Transverse colon (tissue), 4 donors: ENCODE data around the gene SPATA2. TPM values are rescaled to one million over a fixed set of nuclear protein-coding genes. Genes with fewer than 3 reads are reported as not detected.

ENCODE experiments used
- DNase-seq: peaks from one replicate; pipeline ENCODE4 v3.0.0-alpha.2; 2019
- H3K27ac ChIP-seq, 4 donors: fragments of 200-600 bp; sonication (generic); 2 replicates each; pipeline ENCODE4 v1.5.1; 2016 to 2018; ENCODE audit warnings: inconsistent platforms in 4 of 4
- H3K27me3 ChIP-seq: fragments of 200-600 bp; sonication (generic); 2 replicates; pipeline ENCODE4 v1.5.1; 2017; ENCODE audit warnings: inconsistent platforms
- H3K36me3 ChIP-seq, 4 donors: fragments of 200-600 bp; sonication (generic); 2 replicates each; pipeline ENCODE4 v1.5.1; 2017 to 2019; ENCODE audit warnings: inconsistent platforms in 4 of 4
- H3K4me1 ChIP-seq, 4 donors: fragments of 200-600 bp; sonication (generic); 2 replicates each; pipeline ENCODE4 v1.5.1; 2017 to 2020; ENCODE audit warnings: inconsistent platforms in 4 of 4
- H3K4me3 ChIP-seq, 4 donors: fragments of 200-600 bp; sonication (generic); 1 replicate in 1 of 4; 2 replicates in 3 of 4; pipeline versions ENCODE4 v1.5.1 to v1.6.1; 2017 to 2019; ENCODE audit warnings: inconsistent platforms in 4 of 4
- H3K9me3 ChIP-seq, 2 donors: fragments of 200-600 bp; sonication (generic); 2 replicates each; pipeline ENCODE4 v1.5.1; 2017 to 2019; ENCODE audit warnings: inconsistent platforms in 2 of 2
- CTCF ChIP-seq, 5 experiments: fragments of 200-600 bp in 3 of 5; fragments of 450-650 bp in 2 of 5; sonication (generic) in 3 of 5; IDR thresholded peaks; 1 replicate in 2 of 5; 2 replicates in 3 of 5; pipeline ENCODE4 v1.5.1; 2016 to 2017; ENCODE audit warnings: antibody characterized with exemption in 5 of 5, inconsistent platforms in 3 of 5, mild to moderate bottlenecking in 2 of 5, moderate library complexity in 1 of 5
- EP300 ChIP-seq: sonication (generic); formaldehyde crosslinking; IDR thresholded peaks from one replicate; pipeline ENCODE4 v1.6.1; 2017; ENCODE audit warnings: antibody characterized with exemption, low read depth
- POLR2A ChIP-seq: fragments of 450-650 bp; IDR thresholded peaks from one replicate; pipeline ENCODE4 v1.6.1; 2016; ENCODE audit warnings: antibody characterized with exemption, mild to moderate bottlenecking, moderate library complexity
- POLR2AphosphoS5 ChIP-seq, 3 donors: sonication (generic); formaldehyde crosslinking; IDR thresholded peaks; one replicate each; pipeline ENCODE4 v1.6.1; 2016; ENCODE audit warnings: antibody characterized with exemption in 3 of 3
- WGBS, 2 donors: methylation state at CpG; one replicate each; pipeline ENCODE4 v1.1.5; 2018; ENCODE audit warnings: low coverage in 1 of 2; 5-methylcytosine and 5-hydroxymethylcytosine counted together
- in situ Hi-C, 4 donors: fragments of 200-750 bp; cut with MboI; loops; one replicate each; pipeline versions ENCODE4 v1.15.0 to v1.15.1; 2017; ENCODE audit warnings: low sequenced_read_pairs in 3 of 4, low pct_ligation_motif_present in 1 of 4, low pct_unique_long_range_greater_than_20kb in 1 of 4
- intact Hi-C: fragments of 100-400 bp; cut with DNase I; formaldehyde crosslinking; loops from one replicate; pipeline ENCODE4 v1.15.1; 2023; ENCODE audit warnings: low total_unique reads
- total RNA-seq, 4 donors: library from RNA; depleted of rRNA; stranded (reverse); fragments of >200 nt; gene quantifications; one replicate each; pipeline ENCODE4 v1.1.0, GENCODE V29; 2016

Gene SPATA2
- total RNA-seq, 4 donors from 2014 or later = 4.0 to 40.0 (median 17.2) TPM

- Histone ChIP-seq H3K27ac (no peak overlapping the region), H3K27me3 (no peaks in the 10 kb centered on the region), H3K4me3 (no peak overlapping the region), H3K4me1 (no peaks in the 10 kb centered on the region), H3K36me3 (peaks cover 0 to 28% (median 7%) of the 10 kb centered on the region in 4 donors), H3K9me3 (no peaks in the 10 kb centered on the region)
- TF ChIP-seq CTCF (IDR thresholded peaks at IDR 0.05) = no peak
- TF ChIP-seq POLR2A = no peak
- TF ChIP-seq POLR2AphosphoS5 (IDR thresholded peaks at IDR 0.05) = no peak
- TF ChIP-seq EP300 = no peak
- intact Hi-C loops = no loop called here
- no peak for DNase-seq
- in situ Hi-C loops = loop anchor here in 2 of 4 donors (10.0 to 25.0 kb wide), 2 partner anchors 315 to 523 kb away; no protein-coding TSS in a partner anchor
Observed at GRCh38 chr20:49859807-49860206, 55.5 kb downstream of the SPATA2 start.

- Histone ChIP-seq H3K9me3 (no peaks in the 10 kb centered on the region), H3K27me3 (no peaks in the 10 kb centered on the region), H3K36me3 (peaks cover 0 to 24% (median 7%) of the 10 kb centered on the region in 4 donors), H3K4me1 (no peaks in the 10 kb centered on the region), H3K27ac (no peak overlapping the region), H3K4me3 (no peak overlapping the region)
- TF ChIP-seq POLR2A (no peak), EP300 (no peak), CTCF (IDR thresholded peaks at IDR 0.05) (no peak), POLR2AphosphoS5 (IDR thresholded peaks at IDR 0.05) (no peak)
- in situ Hi-C loops (loop anchor here in 2 of 4 donors (10.0 to 25.0 kb wide), 2 partner anchors 314 to 522 kb away; no protein-coding TSS in a partner anchor), intact Hi-C loops (no loop called here)
- 87% methylated on average over 6 of the region's 6 CpGs; no CpG with 5 or more reads in 1 of the 2 donors for WGBS, 2 donors
- DNase-seq = no peak
Observed at GRCh38 chr20:49859011-49859410, 56.3 kb downstream of the SPATA2 start.

- H3K27ac ChIP-seq = no peak overlapping the region
- H3K27me3 ChIP-seq = no peaks in the 10 kb centered on the region
- no peaks in the 10 kb centered on the region for H3K9me3 ChIP-seq
- no peaks in the 10 kb centered on the region for H3K4me1 ChIP-seq
- WGBS, 2 donors = 89 to 91% methylated on average over 2 of the region's 2 CpGs
- no peak for DNase-seq
- intact Hi-C loops = no loop called here
- no peak overlapping the region for H3K4me3 ChIP-seq
- in situ Hi-C loops = loop anchor here in 2 of 4 donors (10.0 to 25.0 kb wide), 2 partner anchors 313 to 521 kb away; no protein-coding TSS in a partner anchor
- peaks cover 0 to 24% (median 7%) of the 10 kb centered on the region in 4 donors for H3K36me3 ChIP-seq
- no peak for TF ChIP-seq CTCF (IDR thresholded peaks at IDR 0.05)
- no peak for TF ChIP-seq POLR2A
- TF ChIP-seq EP300 = no peak
- no peak for TF ChIP-seq POLR2AphosphoS5 (IDR thresholded peaks at IDR 0.05)
Observed at GRCh38 chr20:49858076-49858585, 57.2 kb downstream of the SPATA2 start.

GRCh38 chr20:49856904-49857303, 58.4 kb downstream of the SPATA2 start:
- H3K4me3 ChIP-seq = no peak overlapping the region
- H3K4me1 ChIP-seq = no peaks in the 10 kb centered on the region
- no peak for DNase-seq
- H3K27me3 ChIP-seq = no peaks in the 10 kb centered on the region
- no peak for TF ChIP-seq EP300
- TF ChIP-seq POLR2AphosphoS5 (IDR thresholded peaks at IDR 0.05) = no peak
- no peak for TF ChIP-seq POLR2A
- TF ChIP-seq CTCF (IDR thresholded peaks at IDR 0.05) = no peak
- H3K36me3 ChIP-seq = peaks cover 0 to 24% (median 7%) of the 10 kb centered on the region in 4 donors
- intact Hi-C loops = no loop called here
- in situ Hi-C loops = loop anchor here in 2 of 4 donors (10.0 to 25.0 kb wide), 2 partner anchors 312 to 520 kb away; no protein-coding TSS in a partner anchor
- H3K9me3 ChIP-seq = no peaks in the 10 kb centered on the region
- H3K27ac ChIP-seq = no peak overlapping the region
- 97% methylated on average over 3 of the region's 3 CpGs; no CpG with 5 or more reads in 1 of the 2 donors for WGBS, 2 donors
